Retinal pigment epithelial cell (primary cell): Measurements from ENCODE around the gene TMEM184A.

Experiments used
- DNase-seq: peaks from one replicate; pipeline ENCODE4 v3.0.0-alpha.2; 2010; ENCODE audit warnings: low read depth
- H3K4me3 ChIP-seq: 2 replicates; pipeline ENCODE4 v1.5.1; 2011; ENCODE audit warnings: mild to moderate bottlenecking, low read length, control low read depth, moderate library complexity
- CTCF ChIP-seq: conservative IDR thresholded peaks from 2 replicates; pipeline ENCODE4 v1.5.1; 2011; ENCODE audit warnings: low read depth, low read length, control low read depth, inconsistent platforms

TMEM184A gene

GRCh38 chr7:1496531-1497292 is 59.3 kb downstream of the TMEM184A start:
- no peak overlapping the region for H3K4me3 ChIP-seq
- DNase-seq, result no peak
- TF ChIP-seq CTCF, result no peak

GRCh38 chr7:1495564-1496242 is 60.3 kb downstream of the TMEM184A start:
- no peak for DNase-seq
- TF ChIP-seq CTCF, result no peak
- no peak overlapping the region for H3K4me3 ChIP-seq

DNA sequence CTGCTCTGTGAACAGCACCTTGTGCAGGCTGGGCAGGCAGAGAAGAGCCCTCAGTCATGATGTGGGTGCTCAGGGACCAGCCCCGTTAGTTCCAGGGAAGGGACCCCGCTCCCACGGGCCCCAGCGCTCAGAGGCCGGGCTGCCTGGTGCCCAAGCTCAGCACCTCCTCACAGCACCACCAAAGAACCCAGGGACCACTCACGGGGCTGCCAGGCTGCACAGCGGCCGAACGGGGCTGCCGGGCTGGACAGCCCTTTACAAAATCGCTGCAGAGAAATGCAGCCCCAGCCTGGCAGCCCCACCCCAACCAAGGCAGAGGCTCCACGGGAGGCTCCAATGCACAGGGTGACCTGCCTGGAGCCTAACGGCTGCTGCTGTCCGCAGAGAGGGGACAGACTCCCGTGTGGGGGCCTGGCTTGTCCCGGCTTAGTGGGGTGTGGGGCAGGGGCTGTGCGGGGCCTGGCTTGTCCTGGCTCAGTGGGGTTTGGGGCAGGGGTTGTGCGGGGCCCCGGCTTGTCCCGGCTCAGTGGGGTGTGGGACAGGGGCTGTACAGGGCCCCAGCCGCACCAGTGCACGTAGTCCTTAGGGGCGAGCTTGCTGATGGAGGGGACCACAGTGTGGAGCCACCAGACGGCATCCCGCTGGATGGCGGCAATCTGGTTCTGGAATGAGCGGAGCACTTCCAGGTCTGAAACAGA is 61.0 kb downstream of the TMEM184A start:
- no peak for TF ChIP-seq CTCF
- no peak overlapping the region for H3K4me3 ChIP-seq
- no peak for DNase-seq

DNA sequence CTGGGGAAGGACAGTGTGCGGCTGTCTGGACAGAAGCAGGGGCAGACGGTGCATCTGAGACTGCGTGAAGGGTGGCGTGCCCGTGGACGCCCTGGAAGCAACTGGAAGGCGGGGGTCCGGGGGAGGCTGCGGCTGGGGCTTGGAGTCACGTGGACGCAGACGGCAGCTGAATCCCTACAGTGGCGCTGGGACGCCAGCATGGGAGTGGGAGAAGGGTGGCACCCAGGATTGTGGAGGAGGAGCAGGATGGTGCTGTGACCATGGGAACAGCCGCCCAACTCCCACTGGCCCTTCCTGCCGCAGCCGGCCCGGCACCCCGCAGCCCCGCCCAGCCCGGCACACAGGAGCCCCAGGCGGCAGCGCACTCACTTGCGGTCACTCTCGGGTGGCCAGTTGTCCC is 61.6 kb downstream of the TMEM184A start:
- no peak for DNase-seq
- TF ChIP-seq CTCF, result no peak
- H3K4me3 ChIP-seq, result no peak overlapping the region

DNA sequence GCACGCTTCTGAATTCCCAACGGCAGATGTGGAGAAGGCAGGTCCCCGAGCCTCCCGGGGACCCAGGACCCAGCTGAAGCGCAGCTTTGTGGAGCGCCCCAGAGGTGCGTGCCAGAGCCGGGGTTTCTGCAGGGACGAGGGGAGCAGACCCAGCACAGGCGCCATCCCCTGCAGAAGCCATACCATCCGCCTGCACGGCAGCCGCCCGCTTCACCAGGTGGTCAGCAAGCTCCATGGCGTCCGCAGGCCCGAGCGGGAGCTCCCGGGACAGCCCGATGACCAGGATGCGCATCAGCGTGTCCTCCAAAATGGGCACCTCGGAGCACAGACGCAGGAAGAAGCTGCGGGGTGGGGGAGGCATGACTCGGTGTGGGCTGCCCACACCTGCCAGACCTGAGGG is 62.4 kb downstream of the TMEM184A start:
- no peak overlapping the region for H3K4me3 ChIP-seq
- TF ChIP-seq CTCF, result no peak
- no peak for DNase-seq

DNA sequence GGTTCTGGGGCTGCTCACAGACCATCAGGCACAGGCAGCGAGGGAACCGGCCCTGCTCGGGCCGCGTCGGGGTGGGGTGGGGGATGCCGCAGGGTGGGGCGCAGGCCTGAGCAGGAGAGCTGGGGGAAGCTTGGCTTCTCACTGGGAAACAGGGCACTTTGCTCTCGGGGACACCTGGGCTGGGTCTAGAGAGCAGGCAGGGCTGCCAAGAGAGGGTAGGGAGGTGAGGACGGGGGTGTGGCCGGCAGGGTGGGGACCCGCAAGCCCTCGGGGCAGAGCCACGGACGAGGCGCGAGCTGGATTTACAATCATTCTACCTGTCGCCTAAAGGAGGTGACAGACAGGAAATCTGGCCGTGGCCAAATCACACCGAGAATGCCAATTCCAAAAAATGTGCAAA is 62.9 kb downstream of the TMEM184A start:
- H3K4me3 ChIP-seq, result no peak overlapping the region
- no peak for TF ChIP-seq CTCF
- DNase-seq, result no peak
